ENCODE data around the gene DTNA. TPM values are rescaled to one million over a fixed set of nuclear protein-coding genes. Genes with fewer than 3 reads are reported as not detected.

The DTNA gene
- total and polyA plus RNA-seq, 2 of the 8 experiments (the other 6 are each of a cell fraction or from before 2014, with no cell fraction given) = 30.2 to 32.7 TPM

GRCh38 chr18:34805103-34805877 lies 95.2 kb downstream of the DTNA start (continued):
- TF ChIP-seq BCL11A (IDR thresholded peaks at IDR 0.05; ENCODE audit: low read depth in 2 of 2, low read length in 2 of 2) (no peak), KDM1A (IDR thresholded peaks at IDR 0.05; ENCODE audit: borderline replicate concordance, low read length) (no peak), EGR1 (IDR thresholded peaks at IDR 0.05; ENCODE audit: borderline replicate concordance, low read depth, low read length) (no peak), YY1 (IDR thresholded peaks at IDR 0.05; ENCODE audit: low read depth, low read length) (no peak), E2F6 (IDR thresholded peaks at IDR 0.05) (no peak), BRCA1 (IDR thresholded peaks at IDR 0.05; ENCODE audit: low read depth, low read length) (no peak), POU5F1 (IDR thresholded peaks at IDR 0.05; ENCODE audit: low read depth, low read length) (no peak), JUN (IDR thresholded peaks at IDR 0.05; ENCODE audit: low read depth, low read length) (no peak)
